ENCODE results near the gene TMPRSS11A. TPM values are rescaled to one million over a fixed set of nuclear protein-coding genes. Genes with fewer than 3 reads are reported as not detected.

TMPRSS11A gene
- total and polyA plus RNA-seq, 4 donors = not detected

GRCh38 chr4:67892253-67892652 is 71.0 kb downstream of the TMPRSS11A start:
- Histone ChIP-seq H3K4me1 (ENCODE audit: control insufficient read depth in 5 of 5, insufficient read depth in 5 of 5, low read length in 5 of 5) (no peaks in the 10 kb centered on the region), H3K9me3 (ENCODE audit: control insufficient read depth in 4 of 4, insufficient read depth in 3 of 4, low read length in 3 of 4) (peaks cover 0 to 3% (median 0%) of the 10 kb centered on the region in 4 donors), H3K36me3 (ENCODE audit: control insufficient read depth in 4 of 4, insufficient read depth in 4 of 4, low read length in 4 of 4) (no peaks in the 10 kb centered on the region), H3K4me3 (no peak overlapping the region), H3K27me3 (ENCODE audit: control insufficient read depth in 3 of 3, insufficient read depth in 3 of 3, low read length in 2 of 3) (no peaks in the 10 kb centered on the region), H3K9ac (ENCODE audit: insufficient read depth in 1 of 2, low read length in 2 of 2) (no peak overlapping the region), H3K27ac (ENCODE audit: low read depth in 1 of 2, low read length in 1 of 2) (no peak overlapping the region)
- TF ChIP-seq CTCF (IDR thresholded peaks at IDR 0.05; ENCODE audit: control extremely low read depth, extremely low read depth) = no peak
- WGBS, 2 donors = 88 to 92% methylated on average over 2 of the region's 2 CpGs
- DNase-seq (no peak), ATAC-seq (ENCODE audit: insufficient read depth, low FRiP score) (no peak)

GRCh38 chr4:67891645-67892044 is 71.6 kb downstream of the TMPRSS11A start:
- Histone ChIP-seq H3K27me3 (ENCODE audit: control insufficient read depth in 3 of 3, insufficient read depth in 3 of 3, low read length in 2 of 3) (no peaks in the 10 kb centered on the region), H3K9me3 (ENCODE audit: control insufficient read depth in 4 of 4, insufficient read depth in 3 of 4, low read length in 3 of 4) (peaks cover 0 to under 1% (median 0%) of the 10 kb centered on the region in 4 donors), H3K4me1 (ENCODE audit: control insufficient read depth in 5 of 5, insufficient read depth in 5 of 5, low read length in 5 of 5) (no peaks in the 10 kb centered on the region), H3K4me3 (no peak overlapping the region), H3K9ac (ENCODE audit: insufficient read depth in 1 of 2, low read length in 2 of 2) (no peak overlapping the region), H3K27ac (ENCODE audit: low read depth in 1 of 2, low read length in 1 of 2) (no peak overlapping the region), H3K36me3 (ENCODE audit: control insufficient read depth in 4 of 4, insufficient read depth in 4 of 4, low read length in 4 of 4) (no peaks in the 10 kb centered on the region)
- ATAC-seq (ENCODE audit: insufficient read depth, low FRiP score) (no peak), DNase-seq (no peak)
- TF ChIP-seq CTCF (IDR thresholded peaks at IDR 0.05; ENCODE audit: control extremely low read depth, extremely low read depth) = no peak

DNA sequence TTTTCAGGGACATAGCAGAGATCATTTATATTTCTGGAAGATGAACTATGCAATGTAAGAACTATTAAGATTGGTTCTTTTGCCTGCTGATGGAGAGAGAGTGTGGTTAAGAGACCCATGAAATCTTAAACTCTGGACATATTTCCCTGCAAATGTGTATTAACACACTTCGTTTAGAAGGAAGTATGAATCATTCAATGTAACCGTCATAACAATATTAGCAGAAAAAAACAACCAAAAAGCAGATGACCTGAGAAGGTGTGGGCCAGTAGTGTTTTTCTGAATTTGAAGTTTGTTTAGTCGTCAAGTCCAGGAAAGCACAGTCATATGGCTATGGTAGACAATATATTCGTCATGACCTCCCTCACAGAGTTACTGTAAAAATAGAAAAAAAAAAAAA is 77.0 kb downstream of the TMPRSS11A start:
- H3K27me3 ChIP-seq (ENCODE audit: control insufficient read depth in 3 of 3, insufficient read depth in 3 of 3, low read length in 2 of 3) = no peaks in the 10 kb centered on the region
- no peak overlapping the region for H3K27ac ChIP-seq (ENCODE audit: low read depth in 1 of 2, low read length in 1 of 2)
- H3K4me3 ChIP-seq = no peak overlapping the region
- 47 to 64% methylated on average over 4 of the region's 4 CpGs for WGBS, 2 donors
- no peaks in the 10 kb centered on the region for H3K36me3 ChIP-seq (ENCODE audit: control insufficient read depth in 4 of 4, insufficient read depth in 4 of 4, low read length in 4 of 4)
- no peak for DNase-seq
- H3K9ac ChIP-seq (ENCODE audit: insufficient read depth in 1 of 2, low read length in 2 of 2) = no peak overlapping the region
- no peak for ATAC-seq (ENCODE audit: insufficient read depth, low FRiP score)
- H3K4me1 ChIP-seq (ENCODE audit: control insufficient read depth in 5 of 5, insufficient read depth in 5 of 5, low read length in 5 of 5) = no peaks in the 10 kb centered on the region
- no peaks in the 10 kb centered on the region for H3K9me3 ChIP-seq (ENCODE audit: control insufficient read depth in 4 of 4, insufficient read depth in 3 of 4, low read length in 3 of 4)
- no peak for TF ChIP-seq CTCF (IDR thresholded peaks at IDR 0.05; ENCODE audit: control extremely low read depth, extremely low read depth)

GRCh38 chr4:67885762-67886161 is 77.5 kb downstream of the TMPRSS11A start:
- H3K4me1 ChIP-seq (ENCODE audit: control insufficient read depth in 5 of 5, insufficient read depth in 5 of 5, low read length in 5 of 5) = no peaks in the 10 kb centered on the region
- H3K27me3 ChIP-seq (ENCODE audit: control insufficient read depth in 3 of 3, insufficient read depth in 3 of 3, low read length in 2 of 3) = no peaks in the 10 kb centered on the region
- ATAC-seq (ENCODE audit: insufficient read depth, low FRiP score) = no peak
- H3K27ac ChIP-seq (ENCODE audit: low read depth in 1 of 2, low read length in 1 of 2) = no peak overlapping the region
- H3K36me3 ChIP-seq (ENCODE audit: control insufficient read depth in 4 of 4, insufficient read depth in 4 of 4, low read length in 4 of 4) = no peaks in the 10 kb centered on the region
- no peak for TF ChIP-seq CTCF (IDR thresholded peaks at IDR 0.05; ENCODE audit: control extremely low read depth, extremely low read depth)
- H3K4me3 ChIP-seq = no peak overlapping the region
- DNase-seq = no peak
- no peak overlapping the region for H3K9ac ChIP-seq (ENCODE audit: insufficient read depth in 1 of 2, low read length in 2 of 2)
- 23 to 48% methylated on average over 6 of the region's 6 CpGs for WGBS, 2 donors
- H3K9me3 ChIP-seq (ENCODE audit: control insufficient read depth in 4 of 4, insufficient read depth in 3 of 4, low read length in 3 of 4) = no peaks in the 10 kb centered on the region
